Measurements from ENCODE around the gene SAMD11. TPM values are rescaled to one million over a fixed set of nuclear protein-coding genes. Genes with fewer than 3 reads are reported as not detected.

The SAMD11 gene
- total and polyA plus RNA-seq, 2 of the 8 experiments (the other 6 are each of a cell fraction or from before 2014, with no cell fraction given) = 0.18 to 0.30 TPM

DNA sequence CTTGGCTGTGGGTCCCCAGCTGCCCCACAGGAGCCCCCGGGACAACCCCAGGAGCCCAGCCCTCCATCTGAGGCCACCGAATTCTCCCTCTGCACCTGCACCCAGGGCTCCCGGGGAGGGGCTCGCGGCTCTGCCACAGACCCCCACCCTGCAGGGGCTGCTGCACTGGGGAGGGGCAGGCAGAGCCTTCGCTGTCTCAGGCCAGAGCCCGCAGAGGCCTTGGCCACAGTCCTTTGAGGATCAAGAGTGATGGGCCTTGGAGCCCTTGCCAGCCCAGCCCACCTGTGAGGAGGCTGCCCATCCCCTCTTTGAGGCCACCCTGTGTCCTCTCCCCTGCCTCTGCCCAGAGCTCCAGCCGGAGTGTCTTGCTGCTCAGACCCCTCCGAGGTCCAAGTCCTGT lies 51.6 kb downstream of the SAMD11 start:
- Histone ChIP-seq H3K79me2 (ENCODE audit: control insufficient read depth in 1 of 2, insufficient read depth in 2 of 2, low read length in 2 of 2) (no peaks in the 10 kb centered on the region), H3K27ac (ENCODE audit: low read depth, low read length) (no peak overlapping the region), H2AFZ (ENCODE audit: low read length) (no peak overlapping the region), H2AK5ac (ENCODE audit: low read depth, low read length) (no peak overlapping the region), H3K23me2 (ENCODE audit: low read depth, low read length) (peaks cover 5% of the 10 kb centered on the region; the same call in 1 of the 2 replicates), H3K4me3 (ENCODE audit: extremely low read depth in 1 of 4, insufficient read depth in 2 of 4, low read depth in 3 of 4, low read length in 4 of 4) (no peak overlapping the region), H3K9ac (replicated peaks in 1 of 4; ENCODE audit: extremely low read depth in 1 of 4, low read depth in 3 of 4, low read length in 3 of 4) (no peak overlapping the region), H2BK15ac (ENCODE audit: low read length) (no peak overlapping the region), H3K56ac (replicated peaks; ENCODE audit: insufficient read length, low read depth, low read length) (no peak overlapping the region), H4K20me1 (replicated peaks in 1 of 2; ENCODE audit: control insufficient read depth in 1 of 2, insufficient read depth in 2 of 2, low read length in 2 of 2) (peaks cover 0 to 9% of the 10 kb centered on the region in 2 experiments), H2BK20ac (ENCODE audit: low read length) (no peak overlapping the region), H3K9me3 (ENCODE audit: insufficient read depth in 2 of 2, low read depth in 1 of 2, low read length in 1 of 2) (no peaks in the 10 kb centered on the region), H2BK12ac (ENCODE audit: low read depth, low read length) (no peak overlapping the region), H3K18ac (ENCODE audit: extremely low read depth, low read length) (no peak overlapping the region), H3K4me2 (ENCODE audit: insufficient read depth in 1 of 2, low read depth in 2 of 2, low read length in 2 of 2) (peak overlapping the region; percentile 11 to 84; a peak in 2 of 4 replicates), H3K27me3 (replicated peaks in 1 of 4; ENCODE audit: control insufficient read depth in 3 of 4, extremely low read depth in 1 of 4, insufficient read depth in 3 of 4, low read length in 3 of 4) (peaks cover 0 to 21% (median 8%) of the 10 kb centered on the region in 4 experiments; a peak in 4 of 7 replicates), H4K91ac (replicated peaks; ENCODE audit: insufficient read length, low read length) (no peak overlapping the region), H4K8ac (ENCODE audit: extremely low read depth, insufficient read depth, low read length) (no peak overlapping the region), H3K4me1 (replicated peaks in 1 of 4; ENCODE audit: control insufficient read depth in 3 of 4, insufficient read depth in 4 of 4, low read length in 3 of 4) (peaks cover 0 to 14% (median 4%) of the 10 kb centered on the region in 4 experiments; a peak in 4 of 7 replicates), H4K5ac (ENCODE audit: insufficient read length, low read depth, low read length) (no peak overlapping the region), H2BK5ac (ENCODE audit: low read depth, low read length) (no peak overlapping the region), H3K36me3 (ENCODE audit: control insufficient read depth in 2 of 4, insufficient read depth in 4 of 4, low read length in 3 of 4) (no peaks in the 10 kb centered on the region), H3K4ac (replicated peaks; ENCODE audit: insufficient read length, low read depth, low read length) (no peak overlapping the region), H3K79me1 (ENCODE audit: low read depth, low read length) (no peaks in the 10 kb centered on the region), H3K23ac (ENCODE audit: insufficient read length) (no peak overlapping the region), H3K14ac (ENCODE audit: insufficient read length) (no peak overlapping the region), H2BK120ac (replicated peaks; ENCODE audit: low read depth, low read length) (no peak overlapping the region)
- WGBS, 2 experiments (ENCODE audit: extremely low coverage in 1 of 2, insufficient coverage in 1 of 2, insufficient read length in 1 of 2, insufficient replicate concordance in 2 of 2, low coverage in 1 of 2, low lambda C conversion rate in 2 of 2, missing lambda C conversion rate in 1 of 2) = 83% methylated on average over 5 of the region's 9 CpGs; no CpG with 5 or more reads in 1 of the 2 experiments
- POLR2A ChIA-PET (ENCODE audit: partially characterized antibody) = interaction anchor here (0.7 to 1.4 kb wide), 4 partner anchors 9 to 257 kb away, joined by 3 read pairs; partner anchors contain the start of genes B3GALT6, PLEKHN1 and SDF4
- FAIRE-seq = no peak
- CTCF ChIA-PET (ENCODE audit: partially characterized antibody) = interaction anchor here (0.6 to 7.0 kb wide), 14 partner anchors 8 to 320 kb away, joined by 3 to 53 read pairs (median 4); partner anchors contain the start of genes NOC2L and PERM1
- DNase-seq (ENCODE audit: low read depth in 1 of 2, low spot score in 2 of 2) = no peak
- no peak for TF ChIP-seq CREB1 (IDR thresholded peaks at IDR 0.05)
- no peak for TF ChIP-seq EZH2 (IDR thresholded peaks at IDR 0.05; ENCODE audit: low read depth, low read length, severe bottlenecking)
- no peak for TF ChIP-seq SUZ12 (IDR thresholded peaks at IDR 0.05; ENCODE audit: low read length)
- no peak for TF ChIP-seq CBX8 (IDR thresholded peaks at IDR 0.05; ENCODE audit: borderline replicate concordance, low read depth, low read length)
- TF ChIP-seq ZNF274 (IDR thresholded peaks at IDR 0.05; ENCODE audit: borderline replicate concordance, extremely low read depth, low read length) = no peak
- no peak for TF ChIP-seq NRF1 (IDR thresholded peaks at IDR 0.05; ENCODE audit: low read depth, low read length)
- TF ChIP-seq SRF (IDR thresholded peaks at IDR 0.05; ENCODE audit: low read depth, low read length) = no peak
- no peak for TF ChIP-seq EGR1 (IDR thresholded peaks at IDR 0.05; ENCODE audit: borderline replicate concordance, low read depth, low read length)
- no peak for TF ChIP-seq NANOG (IDR thresholded peaks at IDR 0.05; ENCODE audit: insufficient read depth, low read depth, low read length, poor library complexity, severe bottlenecking)
- TF ChIP-seq YY1 (IDR thresholded peaks at IDR 0.05; ENCODE audit: low read depth, low read length) = no peak
- no peak for TF ChIP-seq CEBPB (IDR thresholded peaks at IDR 0.05; ENCODE audit: low read depth, low read length)
- no peak for TF ChIP-seq KDM1A (IDR thresholded peaks at IDR 0.05; ENCODE audit: borderline replicate concordance, low read length)
- TF ChIP-seq EP300 (IDR thresholded peaks at IDR 0.05; ENCODE audit: borderline replicate concordance in 1 of 2, low read depth in 2 of 2, low read length in 2 of 2) = no peak
- no peak for TF ChIP-seq RNF2 (IDR thresholded peaks at IDR 0.05; ENCODE audit: borderline replicate concordance, low read depth, low read length, missing control alignments, poor library complexity, severe bottlenecking)
